WTC11 (cell line): ENCODE results near the gene MBD3L3.

Experiments
- ELF4 ChIP-seq: sonication (generic); formaldehyde crosslinking; IDR thresholded peaks from 2 replicates; pipeline ENCODE4 v1.8.1; 2022; ENCODE audit warnings: low read depth, mild to moderate bottlenecking, moderate library complexity, missing genetic modification reagents
- ESRRA ChIP-seq: sonication (generic); formaldehyde crosslinking; IDR thresholded peaks from 2 replicates; pipeline ENCODE4 v1.8.1; 2022; ENCODE audit warnings: mild to moderate bottlenecking, missing genetic modification reagents, borderline replicate concordance
- JUN ChIP-seq: sonication (generic); formaldehyde crosslinking; IDR thresholded peaks from 2 replicates; pipeline ENCODE4 v1.8.0; 2023; ENCODE audit warnings: mild to moderate bottlenecking, missing genetic modification reagents
- NR3C1 ChIP-seq: sonication (generic); formaldehyde crosslinking; conservative IDR thresholded peaks from 2 replicates; pipeline ENCODE4 v1.8.1; 2023; ENCODE audit warnings: low read depth, mild to moderate bottlenecking, missing genetic modification reagents
- RELA ChIP-seq: sonication (generic); formaldehyde crosslinking; IDR thresholded peaks from 2 replicates; pipeline ENCODE4 v1.8.1; 2022; ENCODE audit warnings: missing genetic modification reagents, mild to moderate bottlenecking, borderline replicate concordance
- ZNF121 ChIP-seq: sonication (generic); formaldehyde crosslinking; IDR thresholded peaks from 2 replicates; pipeline ENCODE4 v1.8.0; 2023; ENCODE audit warnings: missing genetic modification reagents
- ZNF423 ChIP-seq: fragments of 250-450 bp; sonication (Bioruptor Pico); IDR thresholded peaks from 2 replicates; pipeline ENCODE4 v2.1.2; 2022; ENCODE audit warnings: mild to moderate bottlenecking, moderate library complexity
- TF ChIP-seq, protein P1 (sequence below): fragments of 250-450 bp; sonication (Bioruptor Pico); IDR thresholded peaks from 2 replicates; pipeline ENCODE4 v1.9.0; 2021; ENCODE audit warnings: mild to moderate bottlenecking
- TF ChIP-seq, protein P2 (sequence below): sonication (generic); formaldehyde crosslinking; IDR thresholded peaks from 2 replicates; pipeline ENCODE4 v1.8.0; 2022; ENCODE audit warnings: mild to moderate bottlenecking, missing genetic modification reagents
- TF ChIP-seq, protein P3 (sequence below): fragments of 200-600 bp; IDR thresholded peaks from 2 replicates; pipeline ENCODE4 v1.8.0; 2022; ENCODE audit warnings: antibody characterized with exemption
- TF ChIP-seq, protein P4 (sequence below): sonication (generic); formaldehyde crosslinking; IDR thresholded peaks from 2 replicates; pipeline ENCODE4 v1.8.0; 2022; ENCODE audit warnings: missing genetic modification reagents
- TF ChIP-seq, protein P5 (sequence below): sonication (generic); formaldehyde crosslinking; IDR thresholded peaks from 2 replicates; pipeline ENCODE4 v1.8.0; 2022; ENCODE audit warnings: mild to moderate bottlenecking, missing genetic modification reagents
- TF ChIP-seq, protein P6 (sequence below): sonication (generic); formaldehyde crosslinking; IDR thresholded peaks from 2 replicates; pipeline ENCODE4 v1.8.1; 2022; ENCODE audit warnings: low read depth, missing genetic modification reagents, borderline replicate concordance

DNA sequence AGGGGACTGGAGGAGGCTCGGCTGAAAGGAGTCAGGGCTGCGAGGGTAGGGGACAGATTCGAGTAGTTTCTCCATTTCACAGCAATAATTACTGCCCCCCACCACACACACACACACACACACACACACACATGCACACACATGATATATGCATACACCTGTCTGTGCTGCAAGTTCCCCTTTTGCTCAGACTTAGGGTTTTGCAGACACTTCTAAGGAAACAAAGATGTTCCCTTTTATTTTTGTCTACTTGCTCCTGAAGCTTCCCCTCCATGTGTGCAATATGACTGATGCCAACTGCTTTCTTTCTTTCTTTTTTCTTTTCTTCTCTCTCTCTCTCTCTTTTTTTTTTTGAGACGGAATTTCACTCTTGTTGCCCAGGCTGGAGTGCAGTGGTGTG, 50.6 kb downstream of the MBD3L3 start:
- TF ChIP-seq JUN: no peak
- TF ChIP-seq, protein P1, sequence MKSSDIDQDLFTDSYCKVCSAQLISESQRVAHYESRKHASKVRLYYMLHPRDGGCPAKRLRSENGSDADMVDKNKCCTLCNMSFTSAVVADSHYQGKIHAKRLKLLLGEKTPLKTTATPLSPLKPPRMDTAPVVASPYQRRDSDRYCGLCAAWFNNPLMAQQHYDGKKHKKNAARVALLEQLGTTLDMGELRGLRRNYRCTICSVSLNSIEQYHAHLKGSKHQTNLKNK (CRISPR knock-in tag): no peak
- TF ChIP-seq, protein P2, sequence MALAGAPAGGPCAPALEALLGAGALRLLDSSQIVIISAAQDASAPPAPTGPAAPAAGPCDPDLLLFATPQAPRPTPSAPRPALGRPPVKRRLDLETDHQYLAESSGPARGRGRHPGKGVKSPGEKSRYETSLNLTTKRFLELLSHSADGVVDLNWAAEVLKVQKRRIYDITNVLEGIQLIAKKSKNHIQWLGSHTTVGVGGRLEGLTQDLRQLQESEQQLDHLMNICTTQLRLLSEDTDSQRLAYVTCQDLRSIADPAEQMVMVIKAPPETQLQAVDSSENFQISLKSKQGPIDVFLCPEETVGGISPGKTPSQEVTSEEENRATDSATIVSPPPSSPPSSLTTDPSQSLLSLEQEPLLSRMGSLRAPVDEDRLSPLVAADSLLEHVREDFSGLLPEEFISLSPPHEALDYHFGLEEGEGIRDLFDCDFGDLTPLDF: no peak
- TF ChIP-seq, protein P3, sequence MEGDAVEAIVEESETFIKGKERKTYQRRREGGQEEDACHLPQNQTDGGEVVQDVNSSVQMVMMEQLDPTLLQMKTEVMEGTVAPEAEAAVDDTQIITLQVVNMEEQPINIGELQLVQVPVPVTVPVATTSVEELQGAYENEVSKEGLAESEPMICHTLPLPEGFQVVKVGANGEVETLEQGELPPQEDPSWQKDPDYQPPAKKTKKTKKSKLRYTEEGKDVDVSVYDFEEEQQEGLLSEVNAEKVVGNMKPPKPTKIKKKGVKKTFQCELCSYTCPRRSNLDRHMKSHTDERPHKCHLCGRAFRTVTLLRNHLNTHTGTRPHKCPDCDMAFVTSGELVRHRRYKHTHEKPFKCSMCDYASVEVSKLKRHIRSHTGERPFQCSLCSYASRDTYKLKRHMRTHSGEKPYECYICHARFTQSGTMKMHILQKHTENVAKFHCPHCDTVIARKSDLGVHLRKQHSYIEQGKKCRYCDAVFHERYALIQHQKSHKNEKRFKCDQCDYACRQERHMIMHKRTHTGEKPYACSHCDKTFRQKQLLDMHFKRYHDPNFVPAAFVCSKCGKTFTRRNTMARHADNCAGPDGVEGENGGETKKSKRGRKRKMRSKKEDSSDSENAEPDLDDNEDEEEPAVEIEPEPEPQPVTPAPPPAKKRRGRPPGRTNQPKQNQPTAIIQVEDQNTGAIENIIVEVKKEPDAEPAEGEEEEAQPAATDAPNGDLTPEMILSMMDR: no peak
- TF ChIP-seq ELF4 (CRISPR knock-in tag): no peak
- no peak for TF ChIP-seq NR3C1 (CRISPR knock-in tag)
- no peak for TF ChIP-seq ZNF423 (CRISPR knock-in tag)
- TF ChIP-seq, protein P4, sequence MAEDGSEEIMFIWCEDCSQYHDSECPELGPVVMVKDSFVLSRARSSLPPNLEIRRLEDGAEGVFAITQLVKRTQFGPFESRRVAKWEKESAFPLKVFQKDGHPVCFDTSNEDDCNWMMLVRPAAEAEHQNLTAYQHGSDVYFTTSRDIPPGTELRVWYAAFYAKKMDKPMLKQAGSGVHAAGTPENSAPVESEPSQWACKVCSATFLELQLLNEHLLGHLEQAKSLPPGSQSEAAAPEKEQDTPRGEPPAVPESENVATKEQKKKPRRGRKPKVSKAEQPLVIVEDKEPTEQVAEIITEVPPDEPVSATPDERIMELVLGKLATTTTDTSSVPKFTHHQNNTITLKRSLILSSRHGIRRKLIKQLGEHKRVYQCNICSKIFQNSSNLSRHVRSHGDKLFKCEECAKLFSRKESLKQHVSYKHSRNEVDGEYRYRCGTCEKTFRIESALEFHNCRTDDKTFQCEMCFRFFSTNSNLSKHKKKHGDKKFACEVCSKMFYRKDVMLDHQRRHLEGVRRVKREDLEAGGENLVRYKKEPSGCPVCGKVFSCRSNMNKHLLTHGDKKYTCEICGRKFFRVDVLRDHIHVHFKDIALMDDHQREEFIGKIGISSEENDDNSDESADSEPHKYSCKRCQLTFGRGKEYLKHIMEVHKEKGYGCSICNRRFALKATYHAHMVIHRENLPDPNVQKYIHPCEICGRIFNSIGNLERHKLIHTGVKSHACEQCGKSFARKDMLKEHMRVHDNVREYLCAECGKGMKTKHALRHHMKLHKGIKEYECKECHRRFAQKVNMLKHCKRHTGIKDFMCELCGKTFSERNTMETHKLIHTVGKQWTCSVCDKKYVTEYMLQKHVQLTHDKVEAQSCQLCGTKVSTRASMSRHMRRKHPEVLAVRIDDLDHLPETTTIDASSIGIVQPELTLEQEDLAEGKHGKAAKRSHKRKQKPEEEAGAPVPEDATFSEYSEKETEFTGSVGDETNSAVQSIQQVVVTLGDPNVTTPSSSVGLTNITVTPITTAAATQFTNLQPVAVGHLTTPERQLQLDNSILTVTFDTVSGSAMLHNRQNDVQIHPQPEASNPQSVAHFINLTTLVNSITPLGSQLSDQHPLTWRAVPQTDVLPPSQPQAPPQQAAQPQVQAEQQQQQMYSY (CRISPR knock-in tag): no peak
- TF ChIP-seq ZNF121 (CRISPR knock-in tag): no peak
- TF ChIP-seq RELA (CRISPR knock-in tag): no peak
- TF ChIP-seq, protein P5, sequence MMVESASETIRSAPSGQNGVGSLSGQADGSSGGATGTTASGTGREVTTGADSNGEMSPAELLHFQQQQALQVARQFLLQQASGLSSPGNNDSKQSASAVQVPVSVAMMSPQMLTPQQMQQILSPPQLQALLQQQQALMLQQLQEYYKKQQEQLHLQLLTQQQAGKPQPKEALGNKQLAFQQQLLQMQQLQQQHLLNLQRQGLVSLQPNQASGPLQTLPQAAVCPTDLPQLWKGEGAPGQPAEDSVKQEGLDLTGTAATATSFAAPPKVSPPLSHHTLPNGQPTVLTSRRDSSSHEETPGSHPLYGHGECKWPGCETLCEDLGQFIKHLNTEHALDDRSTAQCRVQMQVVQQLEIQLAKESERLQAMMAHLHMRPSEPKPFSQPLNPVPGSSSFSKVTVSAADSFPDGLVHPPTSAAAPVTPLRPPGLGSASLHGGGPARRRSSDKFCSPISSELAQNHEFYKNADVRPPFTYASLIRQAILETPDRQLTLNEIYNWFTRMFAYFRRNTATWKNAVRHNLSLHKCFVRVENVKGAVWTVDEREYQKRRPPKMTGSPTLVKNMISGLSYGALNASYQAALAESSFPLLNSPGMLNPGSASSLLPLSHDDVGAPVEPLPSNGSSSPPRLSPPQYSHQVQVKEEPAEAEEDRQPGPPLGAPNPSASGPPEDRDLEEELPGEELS: no peak
- TF ChIP-seq ESRRA (CRISPR knock-in tag): no peak
- TF ChIP-seq, protein P6, sequence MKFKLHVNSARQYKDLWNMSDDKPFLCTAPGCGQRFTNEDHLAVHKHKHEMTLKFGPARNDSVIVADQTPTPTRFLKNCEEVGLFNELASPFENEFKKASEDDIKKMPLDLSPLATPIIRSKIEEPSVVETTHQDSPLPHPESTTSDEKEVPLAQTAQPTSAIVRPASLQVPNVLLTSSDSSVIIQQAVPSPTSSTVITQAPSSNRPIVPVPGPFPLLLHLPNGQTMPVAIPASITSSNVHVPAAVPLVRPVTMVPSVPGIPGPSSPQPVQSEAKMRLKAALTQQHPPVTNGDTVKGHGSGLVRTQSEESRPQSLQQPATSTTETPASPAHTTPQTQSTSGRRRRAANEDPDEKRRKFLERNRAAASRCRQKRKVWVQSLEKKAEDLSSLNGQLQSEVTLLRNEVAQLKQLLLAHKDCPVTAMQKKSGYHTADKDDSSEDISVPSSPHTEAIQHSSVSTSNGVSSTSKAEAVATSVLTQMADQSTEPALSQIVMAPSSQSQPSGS: no peak
